WTC11 (cell line): ENCODE data around the gene RECK.

Experiments used
- EMX1 ChIP-seq: fragments of 250-450 bp; sonication (Bioruptor Pico); IDR thresholded peaks from 2 replicates; pipeline ENCODE4 v1.8.0; 2021; ENCODE audit warnings: mild to moderate bottlenecking
- IRF2 ChIP-seq: sonication (generic); formaldehyde crosslinking; IDR thresholded peaks from 2 replicates; pipeline ENCODE4 v1.8.0; 2022; ENCODE audit warnings: low read depth, missing genetic modification reagents, borderline replicate concordance
- TCF7 ChIP-seq: sonication (generic); formaldehyde crosslinking; IDR thresholded peaks from 2 replicates; pipeline ENCODE4 v1.8.0; 2022; ENCODE audit warnings: mild to moderate bottlenecking, low read depth, missing genetic modification reagents, moderate library complexity
- TEAD4 ChIP-seq: sonication (generic); formaldehyde crosslinking; IDR thresholded peaks from 2 replicates; pipeline ENCODE4 v1.8.0; 2022; ENCODE audit warnings: mild to moderate bottlenecking, missing genetic modification reagents
- ZNF232 ChIP-seq: sonication (generic); formaldehyde crosslinking; IDR thresholded peaks from 2 replicates; pipeline ENCODE4 v1.8.0; 2022; ENCODE audit warnings: mild to moderate bottlenecking, missing genetic modification reagents
- ZNF671 ChIP-seq: fragments of 250-450 bp; sonication (Bioruptor Pico); IDR thresholded peaks from 2 replicates; pipeline ENCODE4 v1.8.0; 2021; ENCODE audit warnings: mild to moderate bottlenecking
- TF ChIP-seq, protein P1 (sequence below): fragments of 200-600 bp; IDR thresholded peaks from 2 replicates; pipeline ENCODE4 v1.8.0; 2022; ENCODE audit warnings: antibody characterized with exemption
- TF ChIP-seq, protein P2 (sequence below): sonication (generic); formaldehyde crosslinking; IDR thresholded peaks from 2 replicates; pipeline ENCODE4 v1.8.1; 2023; ENCODE audit warnings: mild to moderate bottlenecking, missing genetic modification reagents, borderline replicate concordance
- TF ChIP-seq, protein P3 (sequence below): sonication (generic); formaldehyde crosslinking; IDR thresholded peaks from 2 replicates; pipeline ENCODE4 v1.8.1; 2023; ENCODE audit warnings: mild to moderate bottlenecking, moderate library complexity, missing genetic modification reagents
- TF ChIP-seq, protein P4 (sequence below): sonication (generic); formaldehyde crosslinking; IDR thresholded peaks from 2 replicates; pipeline ENCODE4 v1.8.1; 2022; ENCODE audit warnings: low read depth, mild to moderate bottlenecking, moderate library complexity, missing genetic modification reagents, borderline replicate concordance
- TF ChIP-seq, protein P5 (sequence below): sonication (generic); formaldehyde crosslinking; IDR thresholded peaks from 2 replicates; pipeline ENCODE4 v1.8.0; 2022; ENCODE audit warnings: mild to moderate bottlenecking, missing genetic modification reagents

DNA sequence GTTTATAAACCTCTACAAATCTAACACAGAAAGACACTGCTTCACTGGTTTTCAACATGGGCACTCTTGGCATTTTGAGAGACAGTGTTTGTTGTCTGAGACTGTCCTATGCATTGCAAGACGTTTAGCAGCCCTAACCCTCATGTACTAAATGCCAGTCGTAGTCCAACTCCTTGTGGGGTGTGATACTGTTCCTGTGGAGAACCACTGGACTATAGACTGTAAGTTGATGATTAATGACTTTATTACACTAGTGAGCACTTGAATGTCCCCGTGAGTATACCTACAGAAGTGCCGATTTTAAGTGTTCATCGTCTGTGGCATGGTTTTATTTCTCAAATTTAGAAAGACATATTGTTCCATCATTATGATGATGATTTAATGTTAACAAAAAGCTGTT is 46.2 kb downstream of the RECK start:
- TF ChIP-seq TEAD4 (no peak), ZNF671 (CRISPR knock-in tag) (no peak), IRF2 (no peak), ZNF232 (CRISPR knock-in tag) (no peak), EMX1 (CRISPR knock-in tag) (no peak), TCF7 (no peak)
- TF ChIP-seq, protein P1, sequence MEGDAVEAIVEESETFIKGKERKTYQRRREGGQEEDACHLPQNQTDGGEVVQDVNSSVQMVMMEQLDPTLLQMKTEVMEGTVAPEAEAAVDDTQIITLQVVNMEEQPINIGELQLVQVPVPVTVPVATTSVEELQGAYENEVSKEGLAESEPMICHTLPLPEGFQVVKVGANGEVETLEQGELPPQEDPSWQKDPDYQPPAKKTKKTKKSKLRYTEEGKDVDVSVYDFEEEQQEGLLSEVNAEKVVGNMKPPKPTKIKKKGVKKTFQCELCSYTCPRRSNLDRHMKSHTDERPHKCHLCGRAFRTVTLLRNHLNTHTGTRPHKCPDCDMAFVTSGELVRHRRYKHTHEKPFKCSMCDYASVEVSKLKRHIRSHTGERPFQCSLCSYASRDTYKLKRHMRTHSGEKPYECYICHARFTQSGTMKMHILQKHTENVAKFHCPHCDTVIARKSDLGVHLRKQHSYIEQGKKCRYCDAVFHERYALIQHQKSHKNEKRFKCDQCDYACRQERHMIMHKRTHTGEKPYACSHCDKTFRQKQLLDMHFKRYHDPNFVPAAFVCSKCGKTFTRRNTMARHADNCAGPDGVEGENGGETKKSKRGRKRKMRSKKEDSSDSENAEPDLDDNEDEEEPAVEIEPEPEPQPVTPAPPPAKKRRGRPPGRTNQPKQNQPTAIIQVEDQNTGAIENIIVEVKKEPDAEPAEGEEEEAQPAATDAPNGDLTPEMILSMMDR = no peak
- TF ChIP-seq, protein P2, sequence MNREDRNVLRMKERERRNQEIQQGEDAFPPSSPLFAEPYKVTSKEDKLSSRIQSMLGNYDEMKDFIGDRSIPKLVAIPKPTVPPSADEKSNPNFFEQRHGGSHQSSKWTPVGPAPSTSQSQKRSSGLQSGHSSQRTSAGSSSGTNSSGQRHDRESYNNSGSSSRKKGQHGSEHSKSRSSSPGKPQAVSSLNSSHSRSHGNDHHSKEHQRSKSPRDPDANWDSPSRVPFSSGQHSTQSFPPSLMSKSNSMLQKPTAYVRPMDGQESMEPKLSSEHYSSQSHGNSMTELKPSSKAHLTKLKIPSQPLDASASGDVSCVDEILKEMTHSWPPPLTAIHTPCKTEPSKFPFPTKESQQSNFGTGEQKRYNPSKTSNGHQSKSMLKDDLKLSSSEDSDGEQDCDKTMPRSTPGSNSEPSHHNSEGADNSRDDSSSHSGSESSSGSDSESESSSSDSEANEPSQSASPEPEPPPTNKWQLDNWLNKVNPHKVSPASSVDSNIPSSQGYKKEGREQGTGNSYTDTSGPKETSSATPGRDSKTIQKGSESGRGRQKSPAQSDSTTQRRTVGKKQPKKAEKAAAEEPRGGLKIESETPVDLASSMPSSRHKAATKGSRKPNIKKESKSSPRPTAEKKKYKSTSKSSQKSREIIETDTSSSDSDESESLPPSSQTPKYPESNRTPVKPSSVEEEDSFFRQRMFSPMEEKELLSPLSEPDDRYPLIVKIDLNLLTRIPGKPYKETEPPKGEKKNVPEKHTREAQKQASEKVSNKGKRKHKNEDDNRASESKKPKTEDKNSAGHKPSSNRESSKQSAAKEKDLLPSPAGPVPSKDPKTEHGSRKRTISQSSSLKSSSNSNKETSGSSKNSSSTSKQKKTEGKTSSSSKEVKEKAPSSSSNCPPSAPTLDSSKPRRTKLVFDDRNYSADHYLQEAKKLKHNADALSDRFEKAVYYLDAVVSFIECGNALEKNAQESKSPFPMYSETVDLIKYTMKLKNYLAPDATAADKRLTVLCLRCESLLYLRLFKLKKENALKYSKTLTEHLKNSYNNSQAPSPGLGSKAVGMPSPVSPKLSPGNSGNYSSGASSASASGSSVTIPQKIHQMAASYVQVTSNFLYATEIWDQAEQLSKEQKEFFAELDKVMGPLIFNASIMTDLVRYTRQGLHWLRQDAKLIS = no peak
- TF ChIP-seq, protein P3, sequence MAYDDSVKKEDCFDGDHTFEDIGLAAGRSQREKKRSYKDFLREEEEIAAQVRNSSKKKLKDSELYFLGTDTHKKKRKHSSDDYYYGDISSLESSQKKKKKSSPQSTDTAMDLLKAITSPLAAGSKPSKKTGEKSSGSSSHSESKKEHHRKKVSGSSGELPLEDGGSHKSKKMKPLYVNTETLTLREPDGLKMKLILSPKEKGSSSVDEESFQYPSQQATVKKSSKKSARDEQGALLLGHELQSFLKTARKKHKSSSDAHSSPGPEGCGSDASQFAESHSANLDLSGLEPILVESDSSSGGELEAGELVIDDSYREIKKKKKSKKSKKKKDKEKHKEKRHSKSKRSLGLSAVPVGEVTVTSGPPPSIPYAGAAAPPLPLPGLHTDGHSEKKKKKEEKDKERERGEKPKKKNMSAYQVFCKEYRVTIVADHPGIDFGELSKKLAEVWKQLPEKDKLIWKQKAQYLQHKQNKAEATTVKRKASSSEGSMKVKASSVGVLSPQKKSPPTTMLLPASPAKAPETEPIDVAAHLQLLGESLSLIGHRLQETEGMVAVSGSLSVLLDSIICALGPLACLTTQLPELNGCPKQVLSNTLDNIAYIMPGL (CRISPR knock-in tag) = no peak
- TF ChIP-seq, protein P4, sequence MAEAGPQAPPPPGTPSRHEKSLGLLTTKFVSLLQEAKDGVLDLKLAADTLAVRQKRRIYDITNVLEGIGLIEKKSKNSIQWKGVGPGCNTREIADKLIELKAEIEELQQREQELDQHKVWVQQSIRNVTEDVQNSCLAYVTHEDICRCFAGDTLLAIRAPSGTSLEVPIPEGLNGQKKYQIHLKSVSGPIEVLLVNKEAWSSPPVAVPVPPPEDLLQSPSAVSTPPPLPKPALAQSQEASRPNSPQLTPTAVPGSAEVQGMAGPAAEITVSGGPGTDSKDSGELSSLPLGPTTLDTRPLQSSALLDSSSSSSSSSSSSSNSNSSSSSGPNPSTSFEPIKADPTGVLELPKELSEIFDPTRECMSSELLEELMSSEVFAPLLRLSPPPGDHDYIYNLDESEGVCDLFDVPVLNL (CRISPR knock-in tag) = no peak
- TF ChIP-seq, protein P5, sequence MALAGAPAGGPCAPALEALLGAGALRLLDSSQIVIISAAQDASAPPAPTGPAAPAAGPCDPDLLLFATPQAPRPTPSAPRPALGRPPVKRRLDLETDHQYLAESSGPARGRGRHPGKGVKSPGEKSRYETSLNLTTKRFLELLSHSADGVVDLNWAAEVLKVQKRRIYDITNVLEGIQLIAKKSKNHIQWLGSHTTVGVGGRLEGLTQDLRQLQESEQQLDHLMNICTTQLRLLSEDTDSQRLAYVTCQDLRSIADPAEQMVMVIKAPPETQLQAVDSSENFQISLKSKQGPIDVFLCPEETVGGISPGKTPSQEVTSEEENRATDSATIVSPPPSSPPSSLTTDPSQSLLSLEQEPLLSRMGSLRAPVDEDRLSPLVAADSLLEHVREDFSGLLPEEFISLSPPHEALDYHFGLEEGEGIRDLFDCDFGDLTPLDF (CRISPR knock-in tag) = no peak
